Upper lobe of left lung (tissue), 6 donors: ENCODE measurements around the gene EGF. TPM values are rescaled to one million over a fixed set of nuclear protein-coding genes. Genes with fewer than 3 reads are reported as not detected.

ENCODE experiments used
- ATAC-seq, 2 donors: fragments of 200-7000 bp; cut with Tn5 transposase; one replicate each; pipeline ENCODE4 v1.9.1; 2022; ENCODE audit warnings: mild to moderate bottlenecking in 2 of 2, moderate library complexity in 2 of 2; ENCODE audit not compliant: low FRiP score in 2 of 2
- DNase-seq, 2 donors: peaks; one replicate each; pipeline ENCODE4 v3.0.0-alpha.2; 2019 to 2020
- H3K27ac ChIP-seq, 4 donors: fragments of 200-600 bp; sonication (generic); one replicate each; pipeline ENCODE4 v1.5.1; 2016 to 2019
- H3K27me3 ChIP-seq, 4 donors: fragments of 200-600 bp; sonication (generic); one replicate each; pipeline ENCODE4 v1.5.1; 2017 to 2019
- H3K36me3 ChIP-seq, 4 donors: fragments of 200-600 bp; sonication (generic); one replicate each; pipeline ENCODE4 v1.5.1; 2016 to 2019
- H3K4me1 ChIP-seq, 4 donors: fragments of 200-600 bp; sonication (generic); one replicate each; pipeline ENCODE4 v1.5.1; 2018 to 2019
- H3K4me3 ChIP-seq, 4 donors: fragments of 200-600 bp; sonication (generic); one replicate each; pipeline ENCODE4 v1.5.1; 2017 to 2019; ENCODE audit warnings: mild to moderate bottlenecking in 2 of 4, moderate library complexity in 1 of 4
- H3K9me3 ChIP-seq, 4 donors: fragments of 200-600 bp; sonication (generic); one replicate each; pipeline ENCODE4 v1.5.1; 2018 to 2019
- EP300 ChIP-seq, 4 donors: sonication (generic); formaldehyde crosslinking; IDR thresholded peaks; one replicate each; pipeline ENCODE4 v1.5.1; 2017; ENCODE audit warnings: antibody characterized with exemption in 4 of 4, control low read depth in 2 of 4
- POLR2A ChIP-seq, 4 donors: fragments of 450-650 bp; IDR thresholded peaks; one replicate each; pipeline ENCODE4 v1.5.1; 2016 to 2017; ENCODE audit warnings: antibody characterized with exemption in 4 of 4, mild to moderate bottlenecking in 2 of 4
- POLR2AphosphoS5 ChIP-seq, 2 donors: sonication (generic); formaldehyde crosslinking; IDR thresholded peaks; one replicate each; pipeline ENCODE4 v1.5.1; 2017; ENCODE audit warnings: antibody characterized with exemption in 2 of 2
- WGBS, 2 donors: methylation state at CpG; one replicate each; pipeline ENCODE4 v1.1.5; 2017 to 2018; 5-methylcytosine and 5-hydroxymethylcytosine counted together
- total RNA-seq, 6 donors: library from RNA; depleted of rRNA in 4 of 6; stranded (reverse); fragments of >200 nt in 4 of 6; gene quantifications; one replicate each; pipeline versions ENCODE4 v1.1.0 to v1.2.1, GENCODE V29; 2016 to 2021
- TF ChIP-seq, protein P1 (sequence below), 6 experiments: fragments of 450-650 bp in 4 of 6; fragments of 200-600 bp in 2 of 6; sonication (generic) in 2 of 6; IDR thresholded peaks; one replicate each; pipeline ENCODE4 v1.5.1; 2016 to 2019; ENCODE audit warnings: antibody characterized with exemption in 6 of 6
- donor health status: DM: no; HTN: no; CAD: no; lungs with moderate emphysema.
- donor health status: DM: no; HTN: yes; CAD: no; lungs with severe emphysema.

Gene EGF
- total RNA-seq, 6 donors from 2014 or later = 1.5 to 10.1 (median 5.3) TPM

DNA sequence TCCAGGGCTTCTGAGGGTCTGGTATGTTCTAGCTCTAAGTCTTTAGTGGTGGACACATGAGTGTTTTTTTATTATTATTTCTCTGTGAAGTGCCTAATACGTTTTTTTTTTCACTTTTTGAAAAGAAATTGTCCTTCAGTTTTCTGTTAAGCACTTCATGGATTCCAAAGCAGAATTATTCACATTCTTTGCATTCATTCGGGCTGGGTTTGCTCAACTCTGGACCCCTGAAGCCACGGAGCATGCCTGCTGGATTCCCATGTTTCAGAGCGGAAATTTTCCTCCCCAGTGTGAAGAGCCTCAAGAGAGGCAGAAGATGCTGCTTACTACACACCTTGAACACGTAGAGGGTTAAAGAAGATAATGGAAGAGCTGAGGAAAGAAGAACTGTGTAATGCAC is 107.5 kb downstream of the EGF start:
- Histone ChIP-seq H3K36me3 (no peaks in the 10 kb centered on the region), H3K27me3 (no peaks in the 10 kb centered on the region), H3K4me1 (no peaks in the 10 kb centered on the region), H3K27ac (no peak overlapping the region), H3K4me3 (no peak overlapping the region), H3K9me3 (no peaks in the 10 kb centered on the region)
- DNase-seq (no peak), ATAC-seq (no peak)
- WGBS, 2 donors = 39 to 41% methylated on average over 5 of the region's 5 CpGs
- TF ChIP-seq POLR2A (IDR thresholded peaks at IDR 0.05) (no peak), EP300 (IDR thresholded peaks at IDR 0.05) (no peak), POLR2AphosphoS5 (IDR thresholded peaks at IDR 0.05) (no peak)
- TF ChIP-seq, protein P1, sequence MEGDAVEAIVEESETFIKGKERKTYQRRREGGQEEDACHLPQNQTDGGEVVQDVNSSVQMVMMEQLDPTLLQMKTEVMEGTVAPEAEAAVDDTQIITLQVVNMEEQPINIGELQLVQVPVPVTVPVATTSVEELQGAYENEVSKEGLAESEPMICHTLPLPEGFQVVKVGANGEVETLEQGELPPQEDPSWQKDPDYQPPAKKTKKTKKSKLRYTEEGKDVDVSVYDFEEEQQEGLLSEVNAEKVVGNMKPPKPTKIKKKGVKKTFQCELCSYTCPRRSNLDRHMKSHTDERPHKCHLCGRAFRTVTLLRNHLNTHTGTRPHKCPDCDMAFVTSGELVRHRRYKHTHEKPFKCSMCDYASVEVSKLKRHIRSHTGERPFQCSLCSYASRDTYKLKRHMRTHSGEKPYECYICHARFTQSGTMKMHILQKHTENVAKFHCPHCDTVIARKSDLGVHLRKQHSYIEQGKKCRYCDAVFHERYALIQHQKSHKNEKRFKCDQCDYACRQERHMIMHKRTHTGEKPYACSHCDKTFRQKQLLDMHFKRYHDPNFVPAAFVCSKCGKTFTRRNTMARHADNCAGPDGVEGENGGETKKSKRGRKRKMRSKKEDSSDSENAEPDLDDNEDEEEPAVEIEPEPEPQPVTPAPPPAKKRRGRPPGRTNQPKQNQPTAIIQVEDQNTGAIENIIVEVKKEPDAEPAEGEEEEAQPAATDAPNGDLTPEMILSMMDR (IDR thresholded peaks at IDR 0.05) = no peak

DNA sequence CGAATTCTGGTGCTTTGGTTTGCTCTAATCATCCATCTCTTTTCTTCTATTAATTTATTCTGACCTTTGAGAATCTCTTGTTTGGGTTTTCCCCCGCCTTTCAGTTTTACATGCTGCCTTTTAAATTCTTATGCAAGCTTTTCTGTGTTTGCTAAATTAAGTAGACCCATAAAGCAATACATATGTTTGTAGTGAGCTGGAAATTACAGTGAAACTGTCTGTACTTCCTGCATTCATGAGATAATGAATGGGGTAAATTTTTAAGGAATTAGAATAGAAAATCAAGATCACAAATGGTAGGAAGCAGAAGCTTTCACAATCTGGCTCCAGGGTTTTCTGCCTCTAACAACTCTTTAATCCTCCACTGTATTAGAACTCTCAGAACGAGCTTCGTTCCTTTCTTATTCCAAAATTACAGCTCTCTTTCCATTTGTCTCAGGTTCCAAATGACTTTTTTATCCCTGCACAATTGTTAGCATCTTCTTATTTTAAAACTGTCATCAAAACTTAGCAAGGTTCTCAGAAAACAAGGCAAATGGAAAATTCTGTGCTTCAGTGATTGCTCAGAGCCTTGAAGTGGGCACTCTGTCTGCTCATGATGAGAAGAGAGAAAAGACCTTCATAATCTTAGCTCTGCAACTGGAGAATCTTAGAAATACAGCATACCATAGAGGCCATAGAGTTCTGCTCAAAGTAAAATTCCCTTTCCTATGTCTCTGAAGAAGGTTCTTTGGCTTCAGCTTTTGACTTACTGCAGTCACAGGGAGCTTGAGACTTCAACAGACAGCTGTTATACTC is 108.2 kb downstream of the EGF start:
- WGBS, 2 donors = 71 to 78% methylated on average over 4 of the region's 4 CpGs
- Histone ChIP-seq H3K27ac (no peak overlapping the region), H3K4me3 (no peak overlapping the region), H3K27me3 (no peaks in the 10 kb centered on the region), H3K36me3 (no peaks in the 10 kb centered on the region), H3K9me3 (no peaks in the 10 kb centered on the region), H3K4me1 (no peaks in the 10 kb centered on the region)
- TF ChIP-seq, protein P1 (IDR thresholded peaks at IDR 0.05) = no peak
- no peak for TF ChIP-seq POLR2AphosphoS5 (IDR thresholded peaks at IDR 0.05)
- no peak for TF ChIP-seq POLR2A (IDR thresholded peaks at IDR 0.05)
- TF ChIP-seq EP300 (IDR thresholded peaks at IDR 0.05) = no peak
- ATAC-seq (no peak), DNase-seq (no peak)

DNA sequence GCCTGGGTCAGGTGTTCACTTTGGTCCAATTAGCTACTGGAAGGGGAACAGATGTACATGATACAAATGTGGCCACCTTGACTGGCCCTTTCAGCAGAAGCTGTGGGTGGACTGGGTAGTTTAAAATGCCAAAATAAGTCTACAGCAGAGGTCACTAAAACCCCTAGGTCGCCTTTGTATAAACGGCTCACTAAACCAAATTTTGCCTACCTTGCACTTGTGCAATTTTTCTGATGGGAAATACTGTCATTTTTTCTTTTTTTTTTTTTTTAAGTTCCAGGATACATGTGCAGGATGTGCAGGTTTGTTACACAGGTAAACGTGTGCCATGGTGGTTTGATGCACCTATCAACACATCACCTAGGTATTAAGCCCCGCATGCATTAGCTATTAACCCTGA is 109.8 kb downstream of the EGF start:
- ATAC-seq (no peak), DNase-seq (no peak)
- no peaks in the 10 kb centered on the region for H3K27me3 ChIP-seq
- no peaks in the 10 kb centered on the region for H3K36me3 ChIP-seq
- no peak for TF ChIP-seq EP300 (IDR thresholded peaks at IDR 0.05)
- no peak for TF ChIP-seq POLR2AphosphoS5 (IDR thresholded peaks at IDR 0.05)
- TF ChIP-seq POLR2A (IDR thresholded peaks at IDR 0.05) = no peak
- TF ChIP-seq, protein P1 (IDR thresholded peaks at IDR 0.05) = no peak
- H3K27ac ChIP-seq = no peak overlapping the region
- no peak overlapping the region for H3K4me3 ChIP-seq
- H3K9me3 ChIP-seq = no peaks in the 10 kb centered on the region
- WGBS, 2 donors = 88 to 98% methylated on average over 4 of the region's 4 CpGs
- H3K4me1 ChIP-seq = no peaks in the 10 kb centered on the region

DNA sequence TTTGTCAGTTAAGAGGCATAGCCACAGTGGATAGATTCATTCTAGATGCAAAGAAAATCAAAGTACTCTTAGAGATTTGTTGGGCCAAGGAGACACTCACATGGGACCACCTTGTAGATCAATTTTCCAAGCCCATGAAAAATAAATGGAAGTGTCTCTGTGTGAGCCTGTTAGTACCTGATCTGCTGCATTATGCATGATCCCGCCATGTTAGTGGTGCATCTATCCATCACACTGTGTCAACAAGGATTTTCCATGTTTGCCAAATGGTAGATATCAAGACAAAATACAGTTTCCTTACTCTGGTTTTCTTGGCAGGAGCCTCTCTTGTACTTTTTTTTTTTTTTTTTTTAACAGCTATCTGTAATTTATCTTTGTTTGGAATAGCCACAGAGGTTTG is 112.4 kb downstream of the EGF start:
- ATAC-seq = no peak
- H3K27me3 ChIP-seq = no peaks in the 10 kb centered on the region
- no peaks in the 10 kb centered on the region for H3K36me3 ChIP-seq
- H3K4me1 ChIP-seq = no peaks in the 10 kb centered on the region
- DNase-seq = no peak
- TF ChIP-seq, protein P1 (IDR thresholded peaks at IDR 0.05) = no peak
- TF ChIP-seq POLR2A (IDR thresholded peaks at IDR 0.05) (no peak), POLR2AphosphoS5 (IDR thresholded peaks at IDR 0.05) (no peak), EP300 (IDR thresholded peaks at IDR 0.05) (no peak)
- no peak overlapping the region for H3K27ac ChIP-seq
- WGBS, 2 donors = 96 to 100% methylated on average over 1 of the region's 1 CpG
- H3K9me3 ChIP-seq = no peaks in the 10 kb centered on the region
- no peak overlapping the region for H3K4me3 ChIP-seq

DNA sequence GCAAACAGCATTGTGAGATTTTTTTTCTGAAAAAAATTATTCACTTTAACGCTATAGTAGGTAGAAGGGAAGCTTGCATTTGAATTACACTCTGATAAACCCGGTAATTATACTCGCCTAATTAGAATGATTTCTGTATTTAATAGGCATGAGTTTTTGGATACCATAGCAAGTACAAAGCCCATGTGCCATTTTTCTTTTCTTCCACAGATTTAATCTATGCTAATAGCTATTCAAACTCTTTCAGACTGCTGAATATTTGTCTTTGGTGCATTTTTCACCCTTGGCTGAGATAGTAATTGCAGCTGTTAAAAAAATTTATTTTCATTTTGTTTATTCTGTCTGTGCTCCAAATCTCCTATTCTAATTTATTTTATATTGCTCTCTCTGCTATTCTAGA is 113.0 kb downstream of the EGF start:
- H3K27ac ChIP-seq = no peak overlapping the region
- no peak for ATAC-seq
- H3K36me3 ChIP-seq = no peaks in the 10 kb centered on the region
- H3K9me3 ChIP-seq = no peaks in the 10 kb centered on the region
- no peaks in the 10 kb centered on the region for H3K4me1 ChIP-seq
- DNase-seq = no peak
- WGBS, 2 donors = 88 to 91% methylated on average over 3 of the region's 3 CpGs
- H3K27me3 ChIP-seq = no peaks in the 10 kb centered on the region
- H3K4me3 ChIP-seq = no peak overlapping the region
- TF ChIP-seq, protein P1 (IDR thresholded peaks at IDR 0.05) = no peak
- no peak for TF ChIP-seq POLR2AphosphoS5 (IDR thresholded peaks at IDR 0.05)
- TF ChIP-seq POLR2A (IDR thresholded peaks at IDR 0.05) = no peak
- no peak for TF ChIP-seq EP300 (IDR thresholded peaks at IDR 0.05)
